Natural killer cell treated with Interleukin-12 subunit alpha and Interleukin-12 subunit beta and Interleukin-15 and Interleukin-18, amount 100 ng/mL, for 72 hours (primary cell): ENCODE data around the gene SP110. TPM values are rescaled to one million over a fixed set of nuclear protein-coding genes. Genes with fewer than 3 reads are reported as not detected.
A peak's percentile ranks its signal among the peaks of the same experiment; 100 is the strongest.

Experiments used
- ATAC-seq, 2 donors: fragments of 150-1000 bp; cut with Tn5 transposase in 1 of 2; sonication (Bioruptor Pico), chemical (Tn5 transposase) in 1 of 2; 2 replicates each; pipeline ENCODE4 v1.10.0; 2021
- DNase-seq: peaks from one replicate; pipeline ENCODE4 v3.0.0; 2022; ENCODE audit warnings: low spot score
- H3K27ac Mint-ChIP-seq, 2 donors: 1 replicate in 1 of 2; 2 replicates in 1 of 2; pipeline ENCODE4 v1.8.0; 2022; ENCODE audit warnings: mixed read lengths in 2 of 2, mild to moderate bottlenecking in 1 of 2, moderate library complexity in 1 of 2
- H3K27me3 Mint-ChIP-seq, 2 donors: 1 replicate in 1 of 2; 2 replicates in 1 of 2; pipeline ENCODE4 v1.8.0; 2022; ENCODE audit warnings: mixed read lengths in 2 of 2
- H3K36me3 Mint-ChIP-seq: one replicate; pipeline ENCODE4 v1.8.0; 2022; ENCODE audit warnings: mixed read lengths
- H3K4me1 Mint-ChIP-seq, 2 donors: 1 replicate in 1 of 2; 2 replicates in 1 of 2; pipeline ENCODE4 v1.8.0; 2022; ENCODE audit warnings: low read depth in 2 of 2, mixed read lengths in 2 of 2, mild to moderate bottlenecking in 1 of 2
- H3K4me3 Mint-ChIP-seq: one replicate; pipeline ENCODE4 v1.8.0; 2022; ENCODE audit warnings: mixed read lengths
- H3K9me3 Mint-ChIP-seq: 2 replicates; pipeline ENCODE4 v1.8.0; 2022; ENCODE audit warnings: mixed read lengths
- total RNA-seq, 2 donors: library from RNA; stranded (reverse); gene quantifications; one replicate each; pipeline ENCODE4 v1.2.3, GENCODE V29; 2022

Gene SP110
- total RNA-seq, 2 donors from 2014 or later, result 71.5 to 85.8 TPM

DNA sequence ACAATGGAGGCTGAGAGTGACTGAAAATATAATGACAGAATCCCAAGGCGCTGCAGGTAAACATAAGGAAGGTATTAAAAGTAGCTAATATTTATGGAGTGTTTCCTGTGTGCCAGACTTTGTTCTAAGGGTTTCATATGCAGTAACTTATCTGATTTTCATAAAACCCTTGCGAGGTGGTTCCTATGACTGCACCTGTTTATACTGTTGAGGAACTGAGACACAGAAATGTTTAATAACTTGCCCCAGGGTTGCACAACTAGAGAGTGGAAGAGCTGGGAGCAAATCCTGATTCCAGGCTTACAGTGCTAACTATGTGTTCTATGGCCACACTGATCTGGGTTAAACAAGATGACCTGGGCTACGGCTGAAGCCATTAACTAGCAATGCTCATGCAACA, 2.4 kb downstream of the SP110 start:
- Mint-ChIP-seq H3K4me1 (peaks cover 41 to 47% of the 10 kb centered on the region in 2 donors), H3K27ac (peak overlapping the region in 1 of 2 donors; percentile 98), H3K27me3 (no peaks in the 10 kb centered on the region), H3K36me3 (peaks cover 47% of the 10 kb centered on the region), H3K9me3 (peaks cover 2% of the 10 kb centered on the region), H3K4me3 (peak overlapping the region; percentile 99)
- ATAC-seq (no peak), DNase-seq (no peak)

DNA sequence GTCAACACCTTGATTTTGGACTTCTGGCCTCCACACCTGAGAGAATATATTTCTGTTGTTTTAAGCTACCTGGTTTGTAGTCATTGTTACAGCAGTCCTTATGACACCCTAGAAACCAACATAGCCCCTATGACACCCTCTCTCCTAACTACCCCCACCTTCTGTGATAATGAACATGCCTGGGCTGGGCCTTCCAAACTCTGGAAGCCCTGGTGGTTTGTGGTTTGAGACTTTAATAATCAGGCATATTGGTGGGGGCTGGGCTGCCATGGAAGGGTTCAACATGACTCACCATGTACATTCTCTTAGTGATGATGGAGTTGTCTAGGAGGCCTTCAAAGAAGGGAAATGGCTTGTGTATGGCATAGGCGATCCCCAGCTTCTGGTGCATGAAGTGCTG, 3.3 kb downstream of the SP110 start:
- no peak for DNase-seq
- no peak overlapping the region for H3K4me3 Mint-ChIP-seq
- H3K27ac Mint-ChIP-seq, result peak overlapping the region in 1 of 2 donors; percentile 6
- no peak for ATAC-seq
- H3K27me3 Mint-ChIP-seq, result no peaks in the 10 kb centered on the region
- H3K4me1 Mint-ChIP-seq, result peaks cover 41 to 48% of the 10 kb centered on the region in 2 donors
- peaks cover 54% of the 10 kb centered on the region for H3K36me3 Mint-ChIP-seq
- H3K9me3 Mint-ChIP-seq, result peaks cover 2% of the 10 kb centered on the region

DNA sequence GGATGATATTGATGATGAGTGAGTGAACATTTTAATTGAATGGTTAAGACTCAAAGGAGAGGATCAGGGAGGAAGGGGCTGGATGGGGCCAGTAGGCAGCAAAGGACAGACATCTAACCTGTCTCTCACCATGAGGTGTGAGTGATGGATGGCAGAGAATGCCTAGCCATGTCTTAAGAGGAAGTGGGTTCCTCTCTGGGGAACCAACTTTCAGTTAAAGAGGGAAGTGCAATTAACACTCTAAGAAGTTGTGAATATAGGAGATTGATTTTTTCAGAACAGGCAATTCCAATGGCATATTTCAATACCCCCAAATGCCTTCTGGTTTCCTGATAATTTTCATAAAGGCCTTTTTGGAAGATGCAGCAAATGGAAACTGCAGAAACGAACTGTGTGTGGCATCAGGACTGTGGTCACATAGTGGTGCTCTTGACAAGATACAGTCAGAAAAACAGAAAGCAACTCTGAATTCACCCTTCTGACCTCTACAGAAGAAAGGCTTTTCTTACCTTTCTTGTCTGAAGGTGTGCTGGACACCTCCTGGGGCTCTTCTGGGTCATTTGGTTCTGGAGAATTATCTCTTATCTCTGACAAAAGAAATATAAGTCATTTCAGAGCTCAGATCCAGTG, 10.2 kb downstream of the SP110 start:
- H3K4me1 Mint-ChIP-seq, result peaks cover 19 to 23% of the 10 kb centered on the region in 2 donors
- ATAC-seq, result peak in 1 of 2 donors; percentile 80
- peaks cover 44% of the 10 kb centered on the region for H3K36me3 Mint-ChIP-seq

DNA sequence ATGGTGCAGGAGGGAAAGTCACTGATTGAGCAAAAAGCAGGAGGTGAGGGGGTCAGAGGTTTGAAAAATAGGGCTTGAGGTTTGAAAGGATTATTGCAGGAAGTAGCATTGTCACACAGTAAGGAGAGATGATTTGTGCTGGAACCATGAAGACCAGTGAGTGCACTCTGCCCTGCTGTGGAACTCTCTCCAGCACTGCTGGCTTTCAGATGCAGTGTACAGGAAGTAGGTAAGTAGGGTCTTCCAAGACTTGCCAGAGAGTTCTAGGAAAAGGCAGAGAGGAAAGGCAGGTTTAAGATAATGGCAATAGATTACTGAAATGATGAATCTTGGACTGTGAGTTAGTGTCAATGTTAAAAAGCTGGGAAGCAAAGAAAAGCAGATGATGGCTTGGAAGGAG, 11.2 kb downstream of the SP110 start:
- Mint-ChIP-seq H3K36me3 (peaks cover 37% of the 10 kb centered on the region), H3K4me1 (peaks cover 17 to 20% of the 10 kb centered on the region in 2 donors), H3K9me3 (no peaks in the 10 kb centered on the region), H3K27me3 (no peaks in the 10 kb centered on the region), H3K4me3 (no peak overlapping the region), H3K27ac (no peak overlapping the region)
- ATAC-seq (no peak), DNase-seq (no peak)

More for the DNA sequence above, 10.2 kb downstream of the SP110 start:
- H3K9me3 Mint-ChIP-seq, result no peaks in the 10 kb centered on the region
- no peak overlapping the region for H3K27ac Mint-ChIP-seq
- H3K4me3 Mint-ChIP-seq, result no peak overlapping the region
- no peaks in the 10 kb centered on the region for H3K27me3 Mint-ChIP-seq
- DNase-seq, result no peak

DNA sequence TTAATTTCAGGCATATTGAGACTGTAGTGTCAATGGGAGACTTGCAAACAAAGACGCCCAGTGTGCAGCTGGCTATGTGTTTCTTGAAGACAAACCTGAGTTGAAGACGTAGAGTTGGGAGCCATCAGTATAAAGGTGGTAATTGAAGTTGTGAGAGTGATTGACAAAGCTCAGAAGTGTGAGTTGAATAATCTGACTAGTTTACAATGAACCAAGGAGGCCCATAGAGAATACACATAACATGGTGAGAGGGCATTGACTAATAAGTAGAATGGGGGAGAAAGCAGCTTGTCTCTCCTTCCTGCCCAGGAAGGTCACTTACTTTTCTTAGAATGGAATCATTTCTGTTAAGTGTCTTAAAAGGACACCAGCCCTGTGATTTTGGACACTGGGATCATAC, 14.1 kb downstream of the SP110 start:
- ATAC-seq (peak in 1 of 2 donors; percentile 77), DNase-seq (no peak)
- no peaks in the 10 kb centered on the region for H3K27me3 Mint-ChIP-seq
- peak overlapping the region; percentile 7 for H3K4me3 Mint-ChIP-seq
- no peaks in the 10 kb centered on the region for H3K9me3 Mint-ChIP-seq
- H3K36me3 Mint-ChIP-seq, result peaks cover 32% of the 10 kb centered on the region
- peaks cover 19 to 31% of the 10 kb centered on the region in 2 donors for H3K4me1 Mint-ChIP-seq
- H3K27ac Mint-ChIP-seq, result peak overlapping the region in 1 of 2 donors; percentile 14

DNA sequence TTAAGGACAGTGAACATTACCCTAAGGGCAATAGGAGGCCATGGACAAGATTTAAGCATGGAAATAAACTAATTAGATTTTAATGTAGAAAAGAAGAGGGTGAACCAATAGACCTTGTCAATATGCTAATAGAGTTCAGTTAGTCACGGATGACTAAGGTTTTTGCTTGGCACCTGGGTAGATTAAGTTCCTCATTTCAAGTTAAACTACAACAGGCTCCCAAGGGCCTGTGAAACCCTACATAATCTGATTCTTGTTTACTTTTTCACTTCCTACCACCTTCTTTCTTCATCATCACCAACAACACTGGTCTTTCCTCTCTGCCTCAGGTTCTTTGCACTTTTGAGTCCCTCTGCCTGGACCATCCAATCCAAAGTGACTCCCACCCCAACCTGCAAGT, 14.8 kb downstream of the SP110 start:
- H3K9me3 Mint-ChIP-seq, result no peaks in the 10 kb centered on the region
- peaks cover 32% of the 10 kb centered on the region for H3K36me3 Mint-ChIP-seq
- peak overlapping the region in 1 of 2 donors; percentile 14 for H3K27ac Mint-ChIP-seq
- H3K4me1 Mint-ChIP-seq, result peaks cover 19 to 31% of the 10 kb centered on the region in 2 donors
- H3K4me3 Mint-ChIP-seq, result peak overlapping the region; percentile 7
- ATAC-seq (no peak), DNase-seq (no peak)
- no peaks in the 10 kb centered on the region for H3K27me3 Mint-ChIP-seq

DNA sequence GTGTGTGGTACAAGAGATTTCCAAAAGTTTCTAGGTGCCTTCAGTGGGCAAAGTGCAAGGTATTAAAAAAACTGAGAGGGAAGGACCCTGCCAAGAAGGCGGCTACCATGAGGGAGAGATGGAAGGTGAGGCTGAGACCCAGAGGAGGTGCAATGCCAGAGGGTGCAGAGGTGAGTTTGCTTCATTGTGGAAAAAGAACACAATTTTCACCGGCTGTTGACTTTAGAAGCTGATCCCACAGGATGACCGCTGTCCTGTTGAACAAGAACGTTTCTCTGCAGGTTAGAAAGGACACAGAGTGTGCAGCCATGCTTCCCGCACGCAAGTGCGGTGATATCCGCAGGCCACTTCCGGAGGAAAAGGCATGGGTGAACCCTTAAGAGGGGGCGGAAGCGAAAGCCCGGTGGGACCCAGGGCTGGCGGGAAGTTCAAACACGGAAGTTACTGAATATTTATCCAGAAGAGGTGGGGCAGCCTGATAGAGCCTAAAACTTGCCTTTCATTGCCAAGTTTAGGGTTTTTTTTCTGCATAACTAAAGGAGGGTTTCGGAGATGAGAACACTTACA, 16.6 kb downstream of the SP110 start:
- peaks cover 32% of the 10 kb centered on the region for H3K36me3 Mint-ChIP-seq
- no peaks in the 10 kb centered on the region for H3K27me3 Mint-ChIP-seq
- no peaks in the 10 kb centered on the region for H3K9me3 Mint-ChIP-seq
- peak overlapping the region; percentile 18 for H3K4me3 Mint-ChIP-seq
- ATAC-seq (no peak), DNase-seq (no peak)
- H3K27ac Mint-ChIP-seq, result peak overlapping the region; percentile 27 to 28
- peaks cover 19 to 31% of the 10 kb centered on the region in 2 donors for H3K4me1 Mint-ChIP-seq

DNA sequence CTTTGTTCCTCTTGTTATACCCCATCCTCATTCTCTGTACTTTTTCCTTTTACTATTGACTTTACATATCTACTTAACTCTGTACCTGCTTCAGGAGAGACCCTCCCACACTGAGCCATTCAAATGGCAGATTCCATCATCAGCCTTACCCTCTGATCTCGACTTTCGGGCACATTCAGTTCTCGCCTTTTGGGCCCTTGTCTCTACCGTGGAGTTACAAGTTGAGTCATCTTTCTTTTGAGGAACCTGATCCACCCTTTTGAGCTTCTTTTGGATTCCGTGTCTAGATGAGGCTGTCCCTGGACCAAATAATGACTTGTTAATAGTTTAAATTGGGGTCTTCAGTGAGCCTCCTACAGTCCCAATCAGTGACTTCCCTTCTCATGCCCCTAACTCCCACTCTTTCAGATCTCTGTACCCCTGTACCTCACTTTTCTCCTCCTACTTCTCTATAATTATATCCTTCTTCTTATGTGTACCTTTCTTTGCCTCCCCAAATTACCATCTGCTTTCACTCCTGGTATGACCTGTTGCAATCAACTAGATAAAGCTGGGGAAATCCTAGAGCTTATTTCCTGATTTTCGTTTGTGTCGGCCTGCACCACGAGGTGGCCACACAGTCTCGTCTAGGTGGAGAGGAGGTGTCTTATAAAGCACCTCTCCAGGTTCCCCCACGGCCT, 17.2 kb downstream of the SP110 start:
- ATAC-seq, result peak in 1 of 2 donors; percentile 46

DNA sequence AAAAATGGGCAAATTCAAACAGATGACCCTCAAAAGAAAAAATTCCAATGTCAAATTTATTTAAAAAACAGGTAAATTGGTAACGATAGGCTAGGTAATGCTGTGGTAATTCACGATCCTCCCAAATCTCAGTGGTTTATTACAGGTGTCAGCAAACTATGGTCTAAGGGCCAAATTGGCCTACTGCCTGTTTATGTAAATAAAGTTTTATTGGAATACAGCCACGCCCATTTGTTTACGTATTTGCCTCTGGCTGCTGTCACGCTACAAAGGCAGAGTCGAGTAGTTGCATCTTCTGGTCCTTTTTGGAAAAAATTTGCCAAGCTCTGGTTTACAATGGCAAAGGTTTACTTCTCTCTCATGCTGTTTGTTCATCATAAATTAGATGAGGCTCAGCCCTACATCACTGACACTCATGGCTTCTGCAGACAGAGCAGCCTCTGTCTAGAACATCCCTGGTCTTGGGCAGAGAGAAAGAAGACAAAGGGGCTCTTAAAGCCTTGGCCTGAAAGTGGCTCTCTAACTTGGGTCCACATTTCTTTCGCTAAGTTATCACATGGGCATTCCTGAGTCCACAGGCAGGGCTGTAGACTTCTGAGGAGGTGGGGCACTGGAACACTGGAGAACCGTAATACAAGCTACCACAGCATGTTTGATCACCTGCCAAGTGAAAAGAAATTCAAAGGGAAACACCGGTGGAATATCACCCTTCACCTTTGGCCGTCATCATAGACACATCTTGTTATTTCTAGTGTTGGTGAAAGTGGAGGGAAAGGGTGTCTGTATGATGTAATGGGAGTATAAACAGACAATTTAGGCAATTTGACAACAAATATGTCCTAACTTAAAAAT, 34.8 kb downstream of the SP110 start:
- Mint-ChIP-seq H3K27ac (no peak overlapping the region), H3K4me1 (peaks cover 5 to 8% of the 10 kb centered on the region in 2 donors), H3K27me3 (no peaks in the 10 kb centered on the region), H3K4me3 (no peak overlapping the region), H3K36me3 (peaks cover 27% of the 10 kb centered on the region), H3K9me3 (peaks cover 4% of the 10 kb centered on the region)
- DNase-seq, result no peak
- ATAC-seq, result no peak

More for the DNA sequence above, 17.2 kb downstream of the SP110 start:
- Mint-ChIP-seq H3K9me3 (no peaks in the 10 kb centered on the region), H3K4me1 (peaks cover 19 to 31% of the 10 kb centered on the region in 2 donors), H3K36me3 (peaks cover 32% of the 10 kb centered on the region), H3K27me3 (no peaks in the 10 kb centered on the region), H3K27ac (peak overlapping the region; percentile 27 to 28), H3K4me3 (peak overlapping the region; percentile 18)
- DNase-seq, result no peak

DNA sequence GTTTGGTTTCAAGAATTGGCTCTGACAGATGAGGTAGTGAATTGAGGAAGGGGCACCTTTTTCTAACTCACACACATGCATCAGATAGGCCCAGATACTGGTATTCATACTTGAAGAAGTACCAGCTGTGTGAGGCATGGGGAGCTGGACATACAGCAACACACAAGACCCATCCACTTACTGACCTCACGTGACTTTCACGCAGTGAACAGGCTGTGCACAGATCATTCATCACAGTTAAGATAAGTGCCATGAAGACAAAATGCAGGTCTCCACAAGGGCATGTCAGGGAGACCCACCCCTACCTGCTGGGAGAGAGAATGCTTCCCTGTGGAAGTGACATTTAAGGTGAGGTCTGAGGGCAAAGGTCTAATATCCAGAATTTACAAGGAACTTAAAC, 38.6 kb downstream of the SP110 start:
- H3K9me3 Mint-ChIP-seq, result no peaks in the 10 kb centered on the region
- peaks cover 38% of the 10 kb centered on the region for H3K36me3 Mint-ChIP-seq
- peak overlapping the region in 1 of 2 donors; percentile 54 for H3K27ac Mint-ChIP-seq
- no peak overlapping the region for H3K4me3 Mint-ChIP-seq
- DNase-seq (no peak), ATAC-seq (no peak)
- H3K4me1 Mint-ChIP-seq, result peaks cover 5 to 12% of the 10 kb centered on the region in 2 donors
- H3K27me3 Mint-ChIP-seq, result no peaks in the 10 kb centered on the region

DNA sequence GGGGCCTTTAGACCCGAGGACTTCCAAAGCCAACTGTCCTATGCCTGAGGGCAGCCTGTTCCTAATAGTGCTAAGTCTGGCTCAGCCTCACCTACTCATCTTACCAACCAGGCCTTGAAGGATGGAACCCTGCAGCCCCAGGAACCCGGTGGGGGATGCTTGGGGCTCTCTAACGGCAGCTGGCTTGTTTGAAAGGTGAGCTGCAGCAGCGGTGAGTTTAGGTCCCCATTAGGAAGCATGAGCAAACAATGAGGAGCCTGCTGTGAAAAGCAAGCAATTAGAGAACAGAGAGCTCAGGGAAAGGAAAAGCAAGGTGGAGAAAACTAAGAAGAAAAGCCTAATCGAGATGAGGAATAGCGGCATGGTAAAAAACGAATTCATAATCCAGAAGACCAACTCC, 39.9 kb downstream of the SP110 start:
- Mint-ChIP-seq H3K36me3 (peaks cover 35% of the 10 kb centered on the region), H3K4me3 (no peak overlapping the region), H3K27ac (no peak overlapping the region), H3K27me3 (no peaks in the 10 kb centered on the region), H3K4me1 (peaks cover 5 to 12% of the 10 kb centered on the region in 2 donors), H3K9me3 (no peaks in the 10 kb centered on the region)
- DNase-seq (no peak), ATAC-seq (no peak)

DNA sequence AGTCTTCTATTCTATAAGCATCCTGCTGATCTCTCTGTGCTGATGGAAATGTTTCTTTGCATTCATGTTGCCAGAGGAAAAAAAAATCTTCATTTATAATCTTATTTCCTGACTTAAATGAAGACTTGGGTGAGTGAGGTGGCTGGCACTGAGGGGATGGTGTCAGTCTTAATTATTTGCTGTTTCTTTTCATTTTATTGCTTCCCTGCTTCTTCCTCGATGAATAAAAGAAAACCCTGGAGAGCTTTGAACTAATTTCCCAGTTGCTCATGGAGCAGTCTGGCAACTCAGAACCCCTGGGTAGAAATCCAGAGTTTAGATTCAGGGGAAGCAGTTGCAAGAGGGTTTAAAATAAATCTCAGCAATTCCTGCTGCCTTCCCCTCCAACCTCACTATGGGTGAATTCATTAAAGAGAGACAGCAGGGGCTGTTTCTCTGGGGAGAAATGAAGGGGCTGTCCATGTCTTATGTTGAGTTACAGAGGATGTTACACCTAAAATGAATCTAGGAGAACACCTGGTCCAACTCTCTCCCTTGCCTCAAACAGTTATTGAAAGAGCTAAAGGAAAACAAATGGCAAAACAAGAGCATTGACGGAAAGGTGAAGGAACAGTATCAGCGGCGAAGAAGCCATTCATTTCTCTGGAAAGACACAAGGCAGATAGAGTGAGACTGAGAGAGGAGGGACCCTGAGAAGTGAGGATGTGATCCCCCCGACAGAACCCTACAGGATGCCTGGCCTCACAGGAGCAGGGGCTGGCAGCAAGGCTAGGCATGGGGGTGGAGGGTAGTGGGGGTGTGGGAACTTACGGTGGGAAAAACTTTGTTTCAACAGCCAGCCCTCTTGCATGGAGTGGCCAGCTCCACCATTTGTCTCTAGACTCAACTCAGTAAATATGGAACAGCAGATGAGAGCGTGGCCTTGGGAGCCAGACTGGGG, 41.0 kb downstream of the SP110 start:
- Mint-ChIP-seq H3K9me3 (no peaks in the 10 kb centered on the region), H3K36me3 (peaks cover 33% of the 10 kb centered on the region), H3K27me3 (no peaks in the 10 kb centered on the region), H3K4me3 (no peak overlapping the region), H3K4me1 (peaks cover 5 to 12% of the 10 kb centered on the region in 2 donors), H3K27ac (no peak overlapping the region)
- no peak for ATAC-seq
- DNase-seq, result no peak

DNA sequence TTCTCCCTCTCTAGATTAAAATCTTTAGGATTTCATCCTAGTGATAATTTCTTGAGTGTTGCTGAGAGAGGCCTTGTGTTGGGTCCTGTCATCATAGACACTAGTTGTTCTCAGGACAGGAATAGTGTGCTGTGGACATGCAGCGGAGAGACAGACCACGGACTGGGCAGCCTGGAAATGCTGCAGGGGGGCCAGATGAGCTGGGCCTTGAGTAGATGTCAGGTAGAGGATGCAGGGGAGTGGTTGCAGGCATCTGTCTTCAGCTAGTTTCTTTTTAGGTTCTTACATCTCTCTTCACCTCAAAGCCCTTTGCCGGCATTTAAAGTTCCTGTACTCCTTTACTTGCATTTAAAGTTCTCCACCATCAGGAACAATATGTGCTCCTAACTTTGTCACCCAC, 42.8 kb downstream of the SP110 start:
- peak overlapping the region in 1 of 2 donors; percentile 1 for H3K27ac Mint-ChIP-seq
- peaks cover 0 to 12% of the 10 kb centered on the region in 2 donors for H3K4me1 Mint-ChIP-seq
- ATAC-seq (no peak), DNase-seq (no peak)
- H3K4me3 Mint-ChIP-seq, result no peak overlapping the region
- peaks cover 20% of the 10 kb centered on the region for H3K36me3 Mint-ChIP-seq
- no peaks in the 10 kb centered on the region for H3K9me3 Mint-ChIP-seq
- H3K27me3 Mint-ChIP-seq, result no peaks in the 10 kb centered on the region
